Caco-2 (cell line): ENCODE measurements around the gene GTF2IRD2. TPM values are rescaled to one million over a fixed set of nuclear protein-coding genes. Genes with fewer than 3 reads are reported as not detected.
"Not testable (repeated sequence)": the region's sequence is repeated elsewhere in the genome, so short reads cannot be mapped to it uniquely, and the experiment has no call there.

Source experiments
- BruUV-seq: library from RNA; stranded (reverse); fragments of 400-500 nt; replicated peaks from 2 replicates; lab custom pipeline; 2021; lab: Mats Ljungman, UMichigan
- CTCF ChIA-PET: fragments of 300-600 bp; sonication (Branson Sonifier 250); formaldehyde crosslinking; loops from one replicate; lab custom pipeline; 2022; ENCODE audit warnings: antibody characterized with exemption; lab: Charles Lee
- POLR2A ChIA-PET: fragments of 300-600 bp; sonication (Branson Sonifier 250); formaldehyde crosslinking; loops from one replicate; lab custom pipeline; 2022; ENCODE audit warnings: antibody characterized with exemption; lab: Charles Lee
- DNase-seq, 2 experiments: peaks; one replicate each; pipeline versions ENCODE4 v3.0.0 to v3.0.0-alpha.2; 2020 to 2022
- H3K27me3 ChIP-seq: replicated peaks from 2 replicates; pipeline ENCODE4 v1.6.0; 2011; ENCODE audit warnings: low read length; ENCODE audit not compliant: control insufficient read depth, insufficient read depth
- H3K36me3 ChIP-seq: 2 replicates; pipeline ENCODE4 v1.5.1; 2011; ENCODE audit warnings: low read length; ENCODE audit not compliant: control insufficient read depth, insufficient read depth
- H3K4me1 ChIP-seq: fragments of 250-450 bp; sonication (Bioruptor Pico); 2 replicates; pipeline ENCODE4 v1.5.1; 2020; ENCODE audit warnings: mild to moderate bottlenecking
- H3K4me3 ChIP-seq: 2 replicates; pipeline ENCODE4 v1.5.1; 2011; ENCODE audit warnings: low read depth, mild to moderate bottlenecking, control low read depth, low read length
- H3K9me3 ChIP-seq: fragments of 250-450 bp; sonication (Bioruptor Pico); 2 replicates; pipeline ENCODE4 v1.5.1; 2020; ENCODE audit warnings: mild to moderate bottlenecking, moderate library complexity
- H3K27ac Mint-ChIP-seq: one replicate; pipeline ENCODE4 v1.8.0; 2022; ENCODE audit warnings: mixed read lengths; ENCODE audit not compliant: unreplicated experiment
- H3K27me3 Mint-ChIP-seq: one replicate; pipeline ENCODE4 v1.8.0; 2022; ENCODE audit warnings: mixed read lengths; ENCODE audit not compliant: insufficient read depth, unreplicated experiment
- H3K36me3 Mint-ChIP-seq: one replicate; pipeline ENCODE4 v1.8.0; 2022; ENCODE audit warnings: mild to moderate bottlenecking, mixed read lengths; ENCODE audit not compliant: insufficient read depth, unreplicated experiment
- H3K4me1 Mint-ChIP-seq: one replicate; pipeline ENCODE4 v1.8.0; 2022; ENCODE audit warnings: low read depth, mixed read lengths; ENCODE audit not compliant: unreplicated experiment
- H3K4me3 Mint-ChIP-seq: one replicate; pipeline ENCODE4 v1.8.0; 2022; ENCODE audit warnings: mild to moderate bottlenecking, moderate library complexity, mixed read lengths; ENCODE audit not compliant: unreplicated experiment
- H3K9me3 Mint-ChIP-seq: one replicate; pipeline ENCODE4 v1.8.0; 2022; ENCODE audit warnings: mixed read lengths; ENCODE audit not compliant: unreplicated experiment
- intact Hi-C: fragments of 100-400 bp; cut with micrococcal nuclease; formaldehyde crosslinking; loops from one replicate; pipeline ENCODE4 v1.10.0; 2022; ENCODE audit not compliant: unreplicated experiment
- total RNA-seq: library from RNA; stranded (reverse); gene quantifications from 2 replicates; pipeline ENCODE4 v1.2.3, GENCODE V29; 2022

The GTF2IRD2 gene
- total RNA-seq, 1 experiment from 2014 or later: 11.2 TPM

GRCh38 chr7:74773760-74774750 lies 77.3 kb downstream of the GTF2IRD2 start, which contains the start of gene NCF1:
NCF1 (plus strand) TSS chr7:74774011; CDS start chr7:74774032, 21 bp downstream.
- BruUV-seq, intact Hi-C loops, H3K27me3 ChIP-seq, H3K4me3 ChIP-seq, CTCF ChIA-PET, H3K9me3 Mint-ChIP-seq, H3K4me3 Mint-ChIP-seq, DNase-seq, H3K27ac Mint-ChIP-seq, POLR2A ChIA-PET, H3K4me1 ChIP-seq, H3K4me1 Mint-ChIP-seq, H3K9me3 ChIP-seq, H3K36me3 ChIP-seq, H3K27me3 Mint-ChIP-seq, H3K36me3 Mint-ChIP-seq: not testable (repeated sequence)

DNA sequence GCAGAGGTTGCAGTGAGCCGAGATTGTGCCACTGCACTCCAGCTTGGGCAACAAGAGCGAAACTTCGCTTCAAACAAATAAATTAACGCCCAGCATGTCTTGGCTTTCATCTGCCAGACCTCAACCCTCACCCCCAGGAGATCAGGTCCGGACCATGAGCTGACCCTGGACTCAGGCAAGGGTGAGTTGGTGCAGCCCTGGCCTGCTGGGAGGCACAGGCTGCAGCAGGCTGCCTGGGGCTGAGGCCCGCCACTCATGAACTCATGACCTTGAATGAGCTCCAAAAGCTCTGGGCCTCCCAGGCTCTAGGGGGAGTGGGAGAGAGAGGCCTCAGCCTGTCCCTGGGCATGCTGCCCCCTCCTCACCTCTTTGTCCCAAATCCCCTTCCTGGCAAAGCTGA lies 79.3 kb downstream of the GTF2IRD2 start:
- intact Hi-C loops, H3K9me3 Mint-ChIP-seq, BruUV-seq, H3K4me1 ChIP-seq, H3K4me1 Mint-ChIP-seq, H3K36me3 Mint-ChIP-seq, CTCF ChIA-PET, POLR2A ChIA-PET, H3K27me3 ChIP-seq, H3K27ac Mint-ChIP-seq, H3K27me3 Mint-ChIP-seq, H3K4me3 ChIP-seq, H3K9me3 ChIP-seq, H3K36me3 ChIP-seq, H3K4me3 Mint-ChIP-seq, DNase-seq: not testable (repeated sequence)

GRCh38 chr7:74770062-74770461 lies 81.3 kb downstream of the GTF2IRD2 start:
- H3K27me3 ChIP-seq, H3K4me3 ChIP-seq, H3K36me3 Mint-ChIP-seq, POLR2A ChIA-PET, intact Hi-C loops, H3K27ac Mint-ChIP-seq, H3K36me3 ChIP-seq, BruUV-seq, H3K4me1 Mint-ChIP-seq, H3K4me1 ChIP-seq, CTCF ChIA-PET, H3K9me3 ChIP-seq, H3K4me3 Mint-ChIP-seq, H3K27me3 Mint-ChIP-seq, H3K9me3 Mint-ChIP-seq: not testable (repeated sequence)
- peak in 1 of 2 experiments; percentile 23 for DNase-seq

DNA sequence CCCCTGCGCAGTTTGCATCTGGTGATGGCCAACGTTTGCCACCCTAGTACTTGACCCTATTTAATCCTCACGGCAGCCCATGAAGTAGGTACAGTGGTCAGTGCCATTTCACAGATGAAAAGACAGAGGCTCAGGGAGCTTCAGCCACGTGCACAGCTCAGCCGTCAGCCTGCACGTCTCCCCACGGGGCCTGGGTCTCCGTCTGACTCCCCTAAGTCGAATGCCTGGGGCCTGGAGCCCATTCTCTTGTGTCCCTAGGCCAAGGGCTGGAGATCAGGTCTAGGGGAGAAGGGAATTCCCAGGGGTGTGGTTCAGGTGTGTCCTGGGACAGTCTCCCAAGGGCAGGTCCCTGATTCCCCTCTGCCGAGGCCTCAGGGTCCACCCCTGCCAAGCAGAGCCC lies 84.4 kb downstream of the GTF2IRD2 start:
- H3K27ac Mint-ChIP-seq, H3K36me3 Mint-ChIP-seq, BruUV-seq, intact Hi-C loops, POLR2A ChIA-PET, CTCF ChIA-PET, H3K9me3 Mint-ChIP-seq, H3K4me3 ChIP-seq, DNase-seq, H3K27me3 ChIP-seq, H3K4me1 Mint-ChIP-seq, H3K9me3 ChIP-seq, H3K4me1 ChIP-seq, H3K27me3 Mint-ChIP-seq, H3K36me3 ChIP-seq, H3K4me3 Mint-ChIP-seq: not testable (repeated sequence)

- BruUV-seq, H3K4me1 ChIP-seq, POLR2A ChIA-PET, H3K27ac Mint-ChIP-seq, DNase-seq, H3K27me3 ChIP-seq, H3K4me1 Mint-ChIP-seq, H3K4me3 ChIP-seq, H3K27me3 Mint-ChIP-seq, H3K36me3 Mint-ChIP-seq, intact Hi-C loops, H3K36me3 ChIP-seq, H3K9me3 Mint-ChIP-seq, H3K9me3 ChIP-seq, CTCF ChIA-PET, H3K4me3 Mint-ChIP-seq: not testable (repeated sequence)
Measured at GRCh38 chr7:74766509-74766908, 84.9 kb downstream of the GTF2IRD2 start.

- not testable (repeated sequence) for H3K4me3 Mint-ChIP-seq, H3K27ac Mint-ChIP-seq
Measured at GRCh38 chr7:74765205-74765918, 86.0 kb downstream of the GTF2IRD2 start.

More at GRCh38 chr7:74765205-74765918, 86.0 kb downstream of the GTF2IRD2 start:
- POLR2A ChIA-PET, DNase-seq, H3K4me1 ChIP-seq, H3K36me3 ChIP-seq, BruUV-seq, H3K9me3 Mint-ChIP-seq, H3K4me1 Mint-ChIP-seq, H3K9me3 ChIP-seq, H3K27me3 ChIP-seq, H3K36me3 Mint-ChIP-seq, CTCF ChIA-PET, intact Hi-C loops, H3K4me3 ChIP-seq, H3K27me3 Mint-ChIP-seq: not testable (repeated sequence)
